Astrocyte (in vitro differentiated cells and primary cell): ENCODE data around the gene LSG1. TPM values are rescaled to one million over a fixed set of nuclear protein-coding genes. Genes with fewer than 3 reads are reported as not detected.

Source experiments
- DNase-seq: peaks from one replicate; pipeline ENCODE4 v3.0.0-alpha.2; 2010; ENCODE audit warnings: low read depth
- FAIRE-seq: peaks from 2 replicates; lab custom pipeline; 2011; peaks lifted over from hg19 to GRCh38; lab: Jason Lieb, UNC
- H2AFZ ChIP-seq: 2 replicates; pipeline ENCODE4 v1.6.0; 2012; ENCODE audit warnings: low read depth, low read length, inconsistent platforms
- H3K27ac ChIP-seq: 2 replicates; pipeline ENCODE4 v1.5.1; 2011; ENCODE audit warnings: low read depth, low read length, inconsistent platforms
- H3K27me3 ChIP-seq: 2 replicates; pipeline ENCODE4 v1.6.0; 2011; ENCODE audit warnings: low read length, inconsistent platforms; ENCODE audit not compliant: insufficient read depth
- H3K36me3 ChIP-seq: 2 replicates; pipeline ENCODE4 v1.5.1; 2011; ENCODE audit warnings: low read length, inconsistent platforms; ENCODE audit not compliant: insufficient read depth
- H3K4me1 ChIP-seq: 2 replicates; pipeline ENCODE4 v1.5.1; 2011; ENCODE audit warnings: low read length, inconsistent platforms; ENCODE audit not compliant: insufficient read depth
- H3K4me2 ChIP-seq: 2 replicates; pipeline ENCODE4 v1.6.0; 2012; ENCODE audit warnings: low read length, inconsistent platforms
- H3K4me3 ChIP-seq: 2 replicates; pipeline ENCODE4 v1.5.1; 2011; ENCODE audit warnings: low read depth, mild to moderate bottlenecking, low read length, inconsistent platforms; ENCODE audit not compliant: insufficient read depth
- H3K79me2 ChIP-seq: 2 replicates; pipeline ENCODE4 v1.6.0; 2012; ENCODE audit warnings: mild to moderate bottlenecking, low read length, inconsistent platforms; ENCODE audit not compliant: insufficient read depth
- H3K9ac ChIP-seq: 2 replicates; pipeline ENCODE4 v1.6.0; 2012; ENCODE audit warnings: mild to moderate bottlenecking, low read length, inconsistent platforms
- H3K9me3 ChIP-seq: 2 replicates; pipeline ENCODE4 v1.5.1; 2012; ENCODE audit warnings: low read depth, mild to moderate bottlenecking, low read length, inconsistent platforms; ENCODE audit not compliant: insufficient read depth
- H4K20me1 ChIP-seq: 2 replicates; pipeline ENCODE4 v1.6.0; 2012; ENCODE audit warnings: low read length, inconsistent platforms; ENCODE audit not compliant: insufficient read depth
- H3K27ac Mint-ChIP-seq: one replicate; pipeline ENCODE4 v1.8.0; 2021; ENCODE audit warnings: mild to moderate bottlenecking, mixed read lengths; ENCODE audit not compliant: unreplicated experiment
- H3K27me3 Mint-ChIP-seq: one replicate; pipeline ENCODE4 v1.8.0; 2021; ENCODE audit warnings: low read depth, mixed read lengths; ENCODE audit not compliant: unreplicated experiment
- H3K36me3 Mint-ChIP-seq: one replicate; pipeline ENCODE4 v1.8.0; 2021; ENCODE audit warnings: low read depth, mixed read lengths; ENCODE audit not compliant: unreplicated experiment
- H3K4me1 Mint-ChIP-seq: one replicate; pipeline ENCODE4 v1.8.0; 2021; ENCODE audit warnings: low read depth, mixed read lengths; ENCODE audit not compliant: unreplicated experiment
- H3K4me3 Mint-ChIP-seq: one replicate; pipeline ENCODE4 v1.8.0; 2021; ENCODE audit warnings: mild to moderate bottlenecking, moderate library complexity, mixed read lengths; ENCODE audit not compliant: unreplicated experiment
- H3K9me3 Mint-ChIP-seq: one replicate; pipeline ENCODE4 v1.8.0; 2021; ENCODE audit warnings: mild to moderate bottlenecking, mixed read lengths; ENCODE audit not compliant: unreplicated experiment
- EZH2 ChIP-seq: IDR thresholded peaks from 2 replicates; pipeline ENCODE4 v1.6.1; 2012; ENCODE audit warnings: mild to moderate bottlenecking, low read length, inconsistent platforms; ENCODE audit not compliant: insufficient read depth
- total RNA-seq: library from RNA; stranded (reverse); gene quantifications from 2 replicates; pipeline ENCODE4 v1.2.1, GENCODE V29; 2021
- TF ChIP-seq, protein P1 (sequence below): IDR thresholded peaks from 2 replicates; pipeline ENCODE4 v1.5.1; 2011; ENCODE audit warnings: low read depth, mild to moderate bottlenecking, inconsistent platforms, low read length, moderate library complexity; ENCODE audit not compliant: insufficient read depth

Gene LSG1
- total RNA-seq, 1 donor from 2014 or later: 38.4 TPM

DNA sequence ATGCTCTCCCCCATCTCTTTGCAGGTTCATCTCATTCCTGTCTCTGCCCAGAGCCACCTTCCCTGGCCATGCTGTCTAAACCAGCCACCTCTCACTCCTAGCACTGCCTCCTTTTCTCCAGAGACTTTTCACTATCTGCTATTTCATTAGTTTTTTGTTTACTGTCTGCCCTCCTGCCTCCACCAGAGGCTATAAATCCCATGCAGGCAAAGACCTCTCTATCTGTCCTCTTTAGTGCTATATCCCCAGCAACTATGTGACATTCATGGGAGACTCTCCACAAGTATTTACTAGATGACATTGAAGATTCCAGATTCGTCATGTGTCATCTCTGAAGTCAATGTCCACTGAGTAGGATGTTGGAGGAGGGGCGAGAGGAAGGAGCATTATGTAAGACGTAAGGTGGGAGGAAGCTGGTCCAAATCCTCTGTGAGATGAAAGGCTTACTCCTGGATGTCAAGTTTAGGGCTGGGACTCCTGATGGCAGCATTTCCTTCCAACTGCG lies 10.2 kb upstream of the LSG1 start:
- Histone ChIP-seq H3K9me3 (no peaks in the 10 kb centered on the region), H3K79me2 (peaks cover 15% of the 10 kb centered on the region), H3K9ac (no peak overlapping the region), H4K20me1 (peaks cover 13% of the 10 kb centered on the region), H3K4me3 (no peak overlapping the region), H3K4me2 (peak overlapping the region; percentile 65), H3K36me3 (no peaks in the 10 kb centered on the region), H3K27me3 (no peaks in the 10 kb centered on the region), H2AFZ (peak overlapping the region; percentile 53), H3K4me1 (peaks cover 22% of the 10 kb centered on the region), H3K27ac (no peak overlapping the region)
- DNase-seq: no peak
- Mint-ChIP-seq H3K27ac (peak overlapping the region; percentile 64), H3K4me1 (peaks cover 17% of the 10 kb centered on the region), H3K36me3 (no peaks in the 10 kb centered on the region), H3K27me3 (peaks cover 24% of the 10 kb centered on the region), H3K4me3 (no peak overlapping the region), H3K9me3 (no peaks in the 10 kb centered on the region)
- TF ChIP-seq, protein P1, sequence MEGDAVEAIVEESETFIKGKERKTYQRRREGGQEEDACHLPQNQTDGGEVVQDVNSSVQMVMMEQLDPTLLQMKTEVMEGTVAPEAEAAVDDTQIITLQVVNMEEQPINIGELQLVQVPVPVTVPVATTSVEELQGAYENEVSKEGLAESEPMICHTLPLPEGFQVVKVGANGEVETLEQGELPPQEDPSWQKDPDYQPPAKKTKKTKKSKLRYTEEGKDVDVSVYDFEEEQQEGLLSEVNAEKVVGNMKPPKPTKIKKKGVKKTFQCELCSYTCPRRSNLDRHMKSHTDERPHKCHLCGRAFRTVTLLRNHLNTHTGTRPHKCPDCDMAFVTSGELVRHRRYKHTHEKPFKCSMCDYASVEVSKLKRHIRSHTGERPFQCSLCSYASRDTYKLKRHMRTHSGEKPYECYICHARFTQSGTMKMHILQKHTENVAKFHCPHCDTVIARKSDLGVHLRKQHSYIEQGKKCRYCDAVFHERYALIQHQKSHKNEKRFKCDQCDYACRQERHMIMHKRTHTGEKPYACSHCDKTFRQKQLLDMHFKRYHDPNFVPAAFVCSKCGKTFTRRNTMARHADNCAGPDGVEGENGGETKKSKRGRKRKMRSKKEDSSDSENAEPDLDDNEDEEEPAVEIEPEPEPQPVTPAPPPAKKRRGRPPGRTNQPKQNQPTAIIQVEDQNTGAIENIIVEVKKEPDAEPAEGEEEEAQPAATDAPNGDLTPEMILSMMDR: no peak
- no peak for TF ChIP-seq EZH2
- no peak for FAIRE-seq

DNA sequence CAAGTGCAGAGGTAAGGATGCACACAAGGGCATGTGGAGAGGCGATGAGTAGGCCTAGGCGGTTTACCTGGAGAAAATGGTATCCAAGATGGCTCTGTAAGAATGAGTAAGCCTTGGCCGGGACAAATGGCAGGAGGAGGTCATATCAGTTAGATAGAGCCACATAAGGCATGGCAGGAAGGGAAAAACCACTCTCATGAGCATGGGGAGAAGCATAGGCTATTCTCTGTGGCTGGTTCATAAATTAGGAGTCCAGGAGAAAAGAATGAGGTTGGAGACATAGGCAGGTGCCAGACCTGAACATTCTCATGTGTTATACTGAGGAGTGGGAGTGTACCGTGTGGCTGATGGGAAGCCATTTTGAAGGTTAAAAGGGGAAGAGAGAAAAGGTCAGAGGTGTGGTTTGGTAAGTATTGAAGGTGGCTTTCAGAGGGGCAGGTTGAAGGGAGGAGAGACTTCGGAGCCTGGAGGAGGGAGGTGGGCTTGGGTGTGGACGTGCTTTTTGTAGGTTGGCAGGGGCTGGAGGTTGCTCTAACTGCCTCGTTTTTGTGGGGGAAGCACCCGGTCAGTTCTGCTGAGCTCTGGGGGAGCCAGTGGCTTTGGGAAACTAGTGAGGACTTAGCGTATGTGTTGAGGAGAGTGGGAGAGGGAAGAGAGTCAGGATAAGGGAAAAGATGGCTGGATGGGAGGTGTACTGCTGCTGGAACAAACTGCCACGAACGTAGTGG lies 9.1 kb upstream of the LSG1 start:
- Mint-ChIP-seq H3K4me1 (peaks cover 17% of the 10 kb centered on the region), H3K9me3 (no peaks in the 10 kb centered on the region), H3K27me3 (peaks cover 33% of the 10 kb centered on the region), H3K4me3 (no peak overlapping the region), H3K36me3 (no peaks in the 10 kb centered on the region), H3K27ac (no peak overlapping the region)
- peaks cover 3% of the 10 kb centered on the region for H3K79me2 ChIP-seq
- no peak overlapping the region for H3K4me3 ChIP-seq
- peaks cover 1% of the 10 kb centered on the region for H4K20me1 ChIP-seq
- DNase-seq: no peak
- peaks cover 16% of the 10 kb centered on the region for H3K4me1 ChIP-seq
- H3K4me2 ChIP-seq: no peak overlapping the region
- no peaks in the 10 kb centered on the region for H3K27me3 ChIP-seq
- no peak overlapping the region for H3K9ac ChIP-seq
- H2AFZ ChIP-seq: no peak overlapping the region
- H3K9me3 ChIP-seq: no peaks in the 10 kb centered on the region
- no peak overlapping the region for H3K27ac ChIP-seq
- H3K36me3 ChIP-seq: no peaks in the 10 kb centered on the region
- FAIRE-seq: no peak
- TF ChIP-seq, protein P1: no peak
- no peak for TF ChIP-seq EZH2

DNA sequence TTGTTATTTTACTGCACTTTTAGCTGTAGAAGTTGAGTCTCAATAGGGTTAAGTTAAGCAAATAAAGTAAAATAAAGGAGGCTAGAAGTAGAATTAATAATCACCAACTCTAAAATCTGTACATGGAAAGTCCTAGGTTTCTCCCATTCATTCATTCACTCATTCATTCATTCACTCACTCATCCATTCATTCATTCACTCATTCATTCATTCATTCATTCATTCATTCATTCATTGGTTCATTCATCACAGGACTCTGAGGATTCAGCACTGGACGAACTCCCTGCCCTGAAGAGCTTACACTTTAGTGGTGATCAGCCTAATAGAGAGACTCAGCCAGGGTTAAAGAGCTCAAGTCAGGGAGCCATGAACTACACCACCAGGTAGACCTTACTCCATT lies 4.5 kb upstream of the LSG1 start:
- FAIRE-seq: no peak
- H3K36me3 Mint-ChIP-seq: no peaks in the 10 kb centered on the region

More for the DNA sequence above, 4.5 kb upstream of the LSG1 start:
- Histone ChIP-seq H3K79me2 (peaks cover 6% of the 10 kb centered on the region), H3K4me2 (no peak overlapping the region), H3K4me1 (peaks cover 9% of the 10 kb centered on the region), H3K36me3 (no peaks in the 10 kb centered on the region), H3K9me3 (no peaks in the 10 kb centered on the region), H4K20me1 (no peaks in the 10 kb centered on the region), H3K4me3 (no peak overlapping the region), H3K27ac (no peak overlapping the region), H3K27me3 (no peaks in the 10 kb centered on the region), H3K9ac (no peak overlapping the region), H2AFZ (no peak overlapping the region)
- H3K9me3 Mint-ChIP-seq: no peaks in the 10 kb centered on the region
- peaks cover 40% of the 10 kb centered on the region for H3K27me3 Mint-ChIP-seq
- peaks cover 4% of the 10 kb centered on the region for H3K4me1 Mint-ChIP-seq
- no peak for TF ChIP-seq EZH2
- TF ChIP-seq, protein P1: no peak
- H3K27ac Mint-ChIP-seq: no peak overlapping the region
- H3K4me3 Mint-ChIP-seq: no peak overlapping the region
- DNase-seq: no peak
